Activated CD4-positive, alpha-beta memory T cell treated with anti-CD3 and anti-CD28 coated beads for 36 hours (primary cell): ENCODE data around the gene PDCD1. TPM values are rescaled to one million over a fixed set of nuclear protein-coding genes. Genes with fewer than 3 reads are reported as not detected.

Experiments used
- CTCF ChIA-PET: fragments of 350-600 bp; sonication (Branson Sonifier 250); formaldehyde crosslinking; loops from one replicate; lab custom pipeline; 2021; ENCODE audit warnings: antibody characterized with exemption, inconsistent platforms; lab: Charles Lee
- POLR2A ChIA-PET: fragments of 350-600 bp; sonication (Branson Sonifier 250); formaldehyde crosslinking; loops from one replicate; lab custom pipeline; 2021; ENCODE audit warnings: antibody characterized with exemption; lab: Charles Lee
- DNase-seq: peaks from one replicate; pipeline ENCODE4 v3.0.0-alpha.2; 2020
- H3K27ac Mint-ChIP-seq: one replicate; pipeline ENCODE4 v1.8.0; 2021; ENCODE audit warnings: mixed read lengths
- H3K27me3 Mint-ChIP-seq: one replicate; pipeline ENCODE4 v1.8.0; 2021; ENCODE audit warnings: mixed read lengths
- H3K36me3 Mint-ChIP-seq: one replicate; pipeline ENCODE4 v1.8.0; 2021; ENCODE audit warnings: mixed read lengths
- H3K4me1 Mint-ChIP-seq: one replicate; pipeline ENCODE4 v1.8.0; 2021; ENCODE audit warnings: low read depth, mixed read lengths
- H3K4me3 Mint-ChIP-seq: one replicate; pipeline ENCODE4 v1.8.0; 2021; ENCODE audit warnings: mild to moderate bottlenecking, mixed read lengths
- H3K9me3 Mint-ChIP-seq: one replicate; pipeline ENCODE4 v1.8.0; 2021; ENCODE audit warnings: mixed read lengths
- intact Hi-C: fragments of 100-400 bp; cut with micrococcal nuclease; formaldehyde crosslinking; loops from one replicate; pipeline ENCODE4 v1.15.1; 2023
- total RNA-seq, 2 experiments: library from RNA; stranded (reverse); gene quantifications; one replicate each; pipeline ENCODE4 v1.2.3, GENCODE V29; 2021

PDCD1 gene
- total RNA-seq, 2 experiments from 2014 or later, result 47.4 to 47.6 TPM

DNA sequence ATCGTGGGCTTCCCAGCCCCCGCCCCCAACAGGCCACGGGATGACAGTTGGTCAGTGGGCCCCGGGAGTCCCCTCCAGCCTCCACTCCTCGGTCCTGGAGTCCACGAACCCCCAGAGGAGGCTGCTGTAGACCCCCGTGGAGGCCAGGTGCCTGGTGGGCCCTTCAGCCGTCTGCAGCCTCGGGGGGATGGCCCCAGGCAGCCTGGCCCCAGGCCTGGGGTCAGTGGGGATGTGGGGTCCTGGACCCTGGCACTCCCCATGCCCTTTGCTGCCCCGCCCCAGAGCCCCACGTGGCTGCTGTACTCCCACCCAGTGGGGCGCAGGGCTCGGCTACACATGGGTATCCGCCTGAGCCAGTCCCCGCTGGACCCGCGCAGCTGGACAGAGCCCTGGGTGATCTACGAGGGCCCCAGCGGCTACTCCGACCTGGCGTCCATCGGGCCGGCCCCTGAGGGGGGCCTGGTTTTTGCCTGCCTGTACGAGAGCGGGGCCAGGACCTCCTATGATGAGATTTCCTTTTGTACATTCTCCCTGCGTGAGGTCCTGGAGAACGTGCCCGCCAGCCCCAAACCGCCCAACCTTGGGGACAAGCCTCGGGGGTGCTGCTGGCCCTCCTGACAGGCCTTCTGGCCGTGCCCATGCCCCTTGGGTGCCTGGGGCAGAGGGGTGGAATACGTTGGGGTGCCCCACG lies 42.1 kb downstream of the PDCD1 start:
- intact Hi-C loops, result no loop called here
- Mint-ChIP-seq H3K9me3 (no peaks in the 10 kb centered on the region), H3K36me3 (no peaks in the 10 kb centered on the region), H3K4me1 (peaks cover 13% of the 10 kb centered on the region), H3K27ac (no peak overlapping the region), H3K4me3 (no peak overlapping the region), H3K27me3 (no peaks in the 10 kb centered on the region)
- ChIA-PET CTCF (no interaction called here), POLR2A (no interaction called here)
- DNase-seq, result peak; percentile 3

DNA sequence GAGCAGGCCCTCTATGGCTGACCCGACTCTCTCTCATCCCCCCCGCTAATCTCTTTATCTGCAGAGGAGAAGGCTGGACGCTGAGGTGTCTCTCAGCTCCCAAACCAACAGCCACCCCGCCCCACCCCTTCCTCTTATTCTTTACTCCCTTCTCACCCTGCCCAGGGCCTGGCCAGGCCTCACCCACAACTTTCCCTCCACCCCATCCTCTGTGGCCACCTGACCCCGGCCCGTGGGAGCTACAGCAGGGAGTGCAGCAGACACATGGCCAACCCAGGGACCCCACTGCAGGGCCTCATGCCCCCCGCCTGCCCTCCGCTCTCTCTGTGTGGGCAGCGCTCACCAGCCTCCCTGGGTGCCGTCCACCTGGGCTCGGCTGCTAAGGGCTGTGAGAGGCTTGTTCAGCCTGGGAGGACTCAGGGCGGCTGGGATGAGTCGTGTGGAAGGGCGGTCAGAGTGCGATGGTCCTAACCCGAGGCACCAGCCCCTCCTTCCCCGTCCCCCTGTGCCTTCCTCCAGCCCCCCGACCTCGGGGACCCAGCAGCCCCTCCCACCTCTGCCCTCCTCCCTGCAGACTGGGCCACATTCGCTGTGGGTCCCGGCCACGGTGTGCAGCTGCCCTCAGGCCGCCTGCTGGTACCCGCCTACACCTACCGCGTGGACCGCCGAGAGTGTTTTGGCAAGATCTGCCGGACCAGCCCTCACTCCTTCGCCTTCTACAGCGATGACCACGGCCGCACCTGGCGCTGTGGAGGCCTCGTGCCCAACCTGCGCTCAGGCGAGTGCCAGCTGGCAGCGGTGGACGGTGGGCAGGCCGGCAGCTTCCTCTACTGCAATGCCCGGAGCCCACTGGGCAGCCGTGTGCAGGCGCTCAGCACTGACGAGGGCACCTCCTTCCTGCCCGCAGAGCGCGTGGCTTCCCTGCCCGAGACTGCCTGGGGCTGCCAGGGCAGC lies 42.9 kb downstream of the PDCD1 start:
- Mint-ChIP-seq H3K4me3 (no peak overlapping the region), H3K27me3 (no peaks in the 10 kb centered on the region), H3K4me1 (peaks cover 9% of the 10 kb centered on the region), H3K27ac (no peak overlapping the region), H3K36me3 (no peaks in the 10 kb centered on the region), H3K9me3 (no peaks in the 10 kb centered on the region)
- POLR2A ChIA-PET, result no interaction called here
- CTCF ChIA-PET, result no interaction called here
- peak; percentile 5 for DNase-seq
- intact Hi-C loops, result no loop called here

DNA sequence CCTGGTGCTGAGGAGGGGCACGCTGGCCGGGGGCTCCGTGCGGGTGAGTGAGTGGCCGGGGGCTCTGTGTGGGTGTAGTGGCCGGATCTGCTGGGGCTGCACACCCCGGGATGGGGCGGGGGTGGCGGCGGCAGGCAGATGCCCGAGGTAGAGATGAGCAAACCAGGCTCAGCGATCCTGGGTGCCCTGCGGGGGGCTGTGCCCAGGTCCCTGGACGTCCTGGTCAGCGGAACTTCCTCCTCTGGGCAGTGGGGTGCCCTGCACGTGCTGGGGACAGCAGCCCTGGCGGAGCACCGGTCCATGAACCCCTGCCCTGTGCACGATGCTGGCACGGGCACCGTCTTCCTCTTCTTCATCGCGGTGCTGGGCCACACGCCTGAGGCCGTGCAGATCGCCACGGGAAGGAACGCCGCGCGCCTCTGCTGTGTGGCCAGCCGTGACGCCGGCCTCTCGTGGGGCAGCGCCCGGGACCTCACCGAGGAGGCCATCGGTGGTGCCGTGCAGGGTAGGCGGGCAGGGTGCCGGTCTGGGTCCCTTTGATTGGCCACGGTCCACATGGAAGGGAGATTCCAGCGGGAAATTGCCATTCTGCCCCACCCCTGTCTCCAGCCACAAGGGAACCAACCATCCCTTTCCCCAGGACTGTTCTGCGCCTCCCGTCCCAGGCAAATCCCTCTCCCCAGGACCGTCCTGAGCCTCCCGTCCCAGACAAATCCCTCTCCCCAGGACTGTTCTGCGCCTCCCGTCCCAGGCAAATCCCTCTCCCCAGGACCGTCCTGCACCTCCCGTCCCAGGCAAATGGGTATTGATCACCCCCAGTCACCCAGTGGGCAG lies 43.8 kb downstream of the PDCD1 start:
- CTCF ChIA-PET, result no interaction called here
- Mint-ChIP-seq H3K4me1 (peaks cover 9% of the 10 kb centered on the region), H3K27ac (no peak overlapping the region), H3K27me3 (no peaks in the 10 kb centered on the region), H3K36me3 (no peaks in the 10 kb centered on the region), H3K4me3 (no peak overlapping the region), H3K9me3 (no peaks in the 10 kb centered on the region)
- POLR2A ChIA-PET, result no interaction called here
- intact Hi-C loops, result no loop called here
- peak; percentile 4 for DNase-seq

DNA sequence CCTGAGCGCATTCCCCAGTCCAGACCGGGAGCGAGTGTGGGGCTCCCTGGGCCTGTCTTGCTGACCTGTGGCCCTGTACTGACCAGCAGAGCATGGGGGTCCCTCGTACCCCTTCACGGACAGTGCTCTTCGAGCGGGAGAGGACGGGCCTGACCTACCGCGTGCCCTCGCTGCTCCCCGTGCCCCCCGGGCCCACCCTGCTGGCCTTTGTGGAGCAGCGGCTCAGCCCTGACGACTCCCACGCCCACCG lies 44.4 kb downstream of the PDCD1 start:
- Mint-ChIP-seq H3K36me3 (no peaks in the 10 kb centered on the region), H3K27me3 (no peaks in the 10 kb centered on the region), H3K4me3 (no peak overlapping the region), H3K27ac (no peak overlapping the region), H3K9me3 (no peaks in the 10 kb centered on the region), H3K4me1 (peaks cover 9% of the 10 kb centered on the region)
- ChIA-PET POLR2A (no interaction called here), CTCF (no interaction called here)
- intact Hi-C loops, result no loop called here
- peak; percentile 7 for DNase-seq

DNA sequence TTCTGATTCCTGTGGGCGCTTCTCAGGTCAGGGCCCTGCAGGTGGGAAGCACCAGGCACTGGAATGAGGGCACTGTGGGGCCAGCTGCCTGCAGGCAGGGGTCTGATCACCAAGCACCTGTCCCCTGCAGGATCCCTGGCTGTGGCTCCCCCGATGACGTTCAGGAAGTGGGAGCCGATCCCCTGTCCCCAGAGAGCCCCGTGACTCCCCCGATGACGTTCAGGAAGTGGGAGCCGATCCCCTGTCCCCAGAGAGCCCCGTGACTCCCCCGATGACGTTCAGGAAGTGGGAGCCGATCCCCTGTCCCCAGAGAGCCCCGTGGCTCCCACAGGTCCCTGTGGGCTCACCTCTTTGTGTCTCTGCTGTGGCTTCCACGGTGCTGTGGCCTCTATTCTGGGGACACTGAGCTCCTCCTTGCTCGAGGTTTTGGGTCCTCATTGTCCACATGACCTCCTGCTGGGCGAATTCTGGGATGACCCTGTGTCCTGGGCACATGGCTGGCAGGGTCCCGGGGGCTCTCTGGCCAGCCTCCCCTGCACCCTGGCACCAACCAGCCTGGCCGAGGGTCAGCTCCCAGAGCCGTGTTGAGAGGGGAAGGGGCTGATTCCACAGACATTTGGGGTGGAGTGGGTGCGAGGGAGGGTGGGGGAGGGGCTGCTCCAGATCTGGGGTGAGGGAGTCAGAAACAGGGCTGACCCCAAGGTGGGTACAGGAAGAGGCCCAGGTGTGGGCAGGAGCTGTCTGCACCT lies 44.9 kb downstream of the PDCD1 start:
- CTCF ChIA-PET, result no interaction called here
- intact Hi-C loops, result no loop called here
- H3K4me1 Mint-ChIP-seq, result peaks cover 9% of the 10 kb centered on the region
- H3K4me3 Mint-ChIP-seq, result no peak overlapping the region
- no peaks in the 10 kb centered on the region for H3K36me3 Mint-ChIP-seq
- no peak overlapping the region for H3K27ac Mint-ChIP-seq
- peak; percentile 17 for DNase-seq
- H3K27me3 Mint-ChIP-seq, result no peaks in the 10 kb centered on the region
- no peaks in the 10 kb centered on the region for H3K9me3 Mint-ChIP-seq
- POLR2A ChIA-PET, result no interaction called here

DNA sequence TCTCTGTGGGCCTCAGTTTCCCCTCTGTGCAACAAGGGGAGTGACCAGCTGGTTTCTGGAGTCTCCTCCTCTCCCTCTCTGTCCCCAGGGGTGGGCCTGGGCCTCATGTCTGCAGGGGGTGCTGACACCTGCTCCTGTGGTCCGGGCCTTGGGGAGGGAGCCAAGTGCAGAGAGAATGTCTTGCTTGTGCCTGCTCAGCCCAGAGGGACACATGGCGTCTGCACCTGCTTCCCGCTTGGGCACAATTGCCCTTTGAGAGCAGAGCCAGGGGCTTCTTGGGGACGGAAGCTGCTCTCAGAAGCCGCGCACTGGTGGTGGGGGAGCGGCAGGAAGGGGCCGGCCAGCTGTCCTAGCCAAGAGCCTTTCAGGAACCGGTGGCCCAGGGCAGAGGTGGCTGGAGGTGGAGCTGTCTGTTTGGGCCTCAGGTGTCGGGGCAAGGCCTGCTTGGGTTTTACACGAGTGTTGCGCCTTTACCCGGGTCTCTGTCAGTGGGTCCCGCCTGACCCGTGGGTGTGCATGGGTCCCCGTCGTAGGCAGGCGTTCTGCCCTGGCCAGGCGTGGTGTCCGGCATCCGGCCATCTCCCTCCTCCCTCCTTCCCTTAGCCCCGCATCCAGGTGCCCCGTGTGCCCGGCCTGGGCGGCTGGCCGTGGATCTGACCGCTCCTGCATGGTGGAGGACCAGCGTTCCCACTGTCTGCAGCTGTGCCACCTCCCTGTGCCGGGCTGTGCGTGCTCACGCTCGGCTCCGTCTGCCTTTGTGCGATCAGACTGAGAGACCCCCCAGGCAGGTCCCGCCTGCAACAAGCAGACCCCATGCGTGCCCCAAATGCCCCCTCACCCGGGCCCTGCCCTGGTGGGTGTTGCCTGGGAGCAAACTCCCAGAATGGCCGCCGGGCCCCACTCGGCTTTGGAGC lies 45.7 kb downstream of the PDCD1 start:
- CTCF ChIA-PET, result interaction anchor here (0.6 kb wide), 1 partner anchor 66 kb away, joined by 4 read pairs; no protein-coding TSS in a partner anchor
- intact Hi-C loops, result no loop called here
- no peaks in the 10 kb centered on the region for H3K36me3 Mint-ChIP-seq
- peaks cover 4% of the 10 kb centered on the region for H3K27me3 Mint-ChIP-seq
- peaks cover 9% of the 10 kb centered on the region for H3K4me1 Mint-ChIP-seq
- POLR2A ChIA-PET, result no interaction called here
- H3K4me3 Mint-ChIP-seq, result no peak overlapping the region
- no peak overlapping the region for H3K27ac Mint-ChIP-seq
- H3K9me3 Mint-ChIP-seq, result no peaks in the 10 kb centered on the region
- peak; percentile 9 for DNase-seq

DNA sequence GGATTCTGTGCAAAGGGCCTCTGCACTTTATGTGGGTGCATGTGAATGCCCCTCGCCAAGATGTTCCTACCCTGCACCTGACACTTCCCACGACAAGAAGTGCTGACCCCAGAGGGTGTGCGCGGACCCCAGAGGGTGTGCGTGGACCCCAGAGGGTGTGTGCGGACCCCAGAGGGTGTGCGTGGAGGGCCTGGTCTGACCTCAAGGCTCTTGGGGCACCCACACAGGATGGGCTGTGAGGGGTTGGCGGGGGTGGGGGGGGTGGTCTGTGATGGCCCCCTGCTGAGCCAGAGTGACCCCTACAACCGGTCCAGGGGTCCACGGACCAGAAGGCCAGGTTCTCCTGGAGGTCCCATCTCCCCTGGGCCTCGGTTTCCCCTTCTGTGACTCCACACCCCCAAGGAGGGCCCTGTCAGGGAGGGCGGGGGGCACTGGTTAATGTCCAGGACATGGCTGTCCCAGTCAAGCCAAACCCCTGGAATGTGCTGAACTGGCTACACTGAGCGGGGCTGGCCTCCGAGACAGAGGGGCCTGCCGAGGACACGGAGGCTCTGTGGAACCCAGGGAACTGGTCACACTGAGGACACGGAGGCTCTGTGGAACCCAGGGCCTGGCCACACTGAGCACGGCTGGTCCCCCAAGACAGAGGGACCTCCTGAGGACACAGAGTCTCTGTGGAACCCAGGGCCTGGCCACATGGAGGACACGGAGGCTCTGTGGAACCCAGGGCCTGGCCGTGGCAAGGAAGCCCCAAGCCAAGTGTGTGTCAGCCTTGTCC lies 46.6 kb downstream of the PDCD1 start:
- ChIA-PET POLR2A (no interaction called here), CTCF (interaction anchor here (0.6 kb wide), 1 partner anchor 67 kb away, joined by 4 read pairs; no protein-coding TSS in a partner anchor)
- Mint-ChIP-seq H3K27ac (no peak overlapping the region), H3K27me3 (peaks cover 4% of the 10 kb centered on the region), H3K36me3 (no peaks in the 10 kb centered on the region), H3K4me1 (peaks cover 3% of the 10 kb centered on the region), H3K4me3 (no peak overlapping the region), H3K9me3 (no peaks in the 10 kb centered on the region)
- DNase-seq, result no peak
- intact Hi-C loops, result no loop called here

DNA sequence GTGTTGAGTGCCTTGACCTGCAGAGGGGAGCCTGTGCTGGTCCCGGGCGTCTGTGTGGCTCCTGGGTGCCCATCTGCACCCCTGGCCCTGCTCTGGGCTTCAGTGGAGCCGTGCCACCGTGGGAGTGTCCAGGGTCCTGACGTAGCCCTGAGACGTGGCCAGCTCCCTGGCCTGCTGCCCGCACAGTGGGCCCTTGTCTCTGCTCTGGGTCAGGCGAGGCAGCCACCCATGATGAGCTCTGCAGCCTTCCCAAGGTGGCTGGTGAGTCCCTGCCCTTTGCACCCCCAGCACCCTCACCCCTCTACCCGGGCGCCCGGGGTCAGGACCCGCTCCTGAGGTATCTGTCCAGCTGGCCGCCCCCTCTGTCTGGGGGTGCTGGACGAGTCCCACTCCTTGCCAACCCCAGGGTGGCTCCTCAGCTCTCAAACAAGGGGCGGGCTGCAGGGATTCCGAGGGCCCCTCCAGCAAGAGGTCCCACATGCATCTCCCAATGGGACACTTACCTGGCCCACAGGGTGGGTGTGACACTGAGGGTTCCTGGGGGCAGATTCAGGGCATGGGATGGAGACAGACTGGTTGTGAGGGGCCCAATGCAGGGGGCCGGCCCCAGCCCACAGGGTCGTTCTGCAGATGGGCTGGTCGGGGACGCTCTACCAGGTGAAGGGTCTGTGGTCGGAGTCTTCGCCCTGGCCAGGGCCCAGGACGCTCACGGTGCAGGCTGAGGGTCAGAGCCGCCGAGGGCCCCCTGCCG lies 47.3 kb downstream of the PDCD1 start:
- H3K4me1 Mint-ChIP-seq, result peaks cover 2% of the 10 kb centered on the region
- H3K27ac Mint-ChIP-seq, result no peak overlapping the region
- H3K27me3 Mint-ChIP-seq, result peaks cover 4% of the 10 kb centered on the region
- ChIA-PET POLR2A (no interaction called here), CTCF (no interaction called here)
- H3K4me3 Mint-ChIP-seq, result no peak overlapping the region
- H3K9me3 Mint-ChIP-seq, result no peaks in the 10 kb centered on the region
- peak; percentile 8 for DNase-seq
- no peaks in the 10 kb centered on the region for H3K36me3 Mint-ChIP-seq
- intact Hi-C loops, result no loop called here

DNA sequence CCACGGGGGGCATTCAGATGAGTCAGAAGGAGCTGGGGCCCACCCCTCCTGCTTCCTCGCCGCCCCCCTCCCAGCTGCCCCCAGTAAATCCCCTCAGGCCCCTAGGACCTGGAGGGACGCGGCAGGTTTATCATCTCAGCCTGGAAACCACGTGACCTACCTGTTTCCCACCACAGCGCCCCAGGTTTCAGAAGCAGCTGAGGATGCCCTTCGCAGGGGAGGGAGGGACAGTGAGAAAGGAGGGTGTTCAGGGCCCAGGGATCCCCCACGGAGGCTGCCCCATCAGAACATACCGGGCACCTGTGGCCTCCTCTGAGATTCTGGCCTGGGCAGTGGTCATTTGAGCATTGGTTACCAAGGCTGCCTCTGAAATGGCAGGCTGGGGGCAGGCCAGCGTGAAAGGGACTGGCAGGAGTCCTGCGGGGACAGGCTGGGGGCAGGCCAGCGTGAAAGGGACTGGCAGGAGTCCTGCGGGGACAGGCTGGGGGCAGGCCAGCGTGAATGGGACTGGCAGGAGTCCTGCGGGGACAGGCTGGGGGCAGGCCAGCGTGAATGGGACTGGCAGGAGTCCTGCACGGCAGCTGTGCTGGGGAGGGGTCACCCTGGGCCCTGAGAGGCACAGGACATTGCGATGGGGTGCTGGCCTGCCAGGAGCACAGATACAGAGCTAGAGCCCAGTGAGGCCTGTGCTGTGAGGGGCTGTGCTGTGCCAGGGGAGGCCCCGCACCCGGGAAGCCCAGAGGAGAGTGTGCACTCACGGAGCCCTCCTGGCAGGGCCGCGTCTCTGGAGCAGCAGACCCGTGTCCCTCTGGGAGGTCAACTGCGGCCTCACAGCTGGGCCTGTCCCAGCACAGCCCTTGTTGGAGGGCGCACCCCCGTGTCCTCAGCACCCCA lies 48.1 kb downstream of the PDCD1 start:
- Mint-ChIP-seq H3K4me3 (no peak overlapping the region), H3K9me3 (no peaks in the 10 kb centered on the region), H3K27ac (no peak overlapping the region), H3K36me3 (no peaks in the 10 kb centered on the region), H3K4me1 (peaks cover 2% of the 10 kb centered on the region), H3K27me3 (peaks cover 4% of the 10 kb centered on the region)
- intact Hi-C loops, result no loop called here
- POLR2A ChIA-PET, result no interaction called here
- CTCF ChIA-PET, result no interaction called here
- peak; percentile 7 for DNase-seq
